ENCODE data around the gene AKAP13.
A peak's percentile ranks its signal among the peaks of the same experiment; 100 is the strongest.

Gene AKAP13

GRCh38 chr15:85542895-85543331, 162.5 kb downstream of the AKAP13 start:
- DNase-seq = peak; percentile 11

DNA sequence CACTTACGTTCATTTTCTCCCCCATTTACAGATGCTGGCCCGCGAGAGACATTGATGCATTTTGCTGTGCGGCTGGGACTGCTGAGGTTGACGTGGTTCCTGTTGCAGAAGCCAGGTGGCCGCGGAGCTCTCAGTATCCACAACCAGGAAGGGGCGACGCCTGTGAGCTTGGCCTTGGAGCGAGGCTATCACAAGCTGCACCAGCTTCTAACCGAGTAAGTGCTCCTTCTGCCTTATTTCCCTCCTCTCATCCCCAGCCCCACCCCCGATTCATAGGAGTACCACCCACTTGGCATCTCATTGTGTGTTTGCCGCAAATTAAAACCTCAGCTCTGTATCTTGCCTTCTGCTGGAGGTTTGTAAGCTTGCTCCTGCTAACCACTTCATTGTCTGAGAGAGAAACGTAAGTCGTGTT, 163.3 kb downstream of the AKAP13 start:
- peak; percentile 13 for DNase-seq

DNA sequence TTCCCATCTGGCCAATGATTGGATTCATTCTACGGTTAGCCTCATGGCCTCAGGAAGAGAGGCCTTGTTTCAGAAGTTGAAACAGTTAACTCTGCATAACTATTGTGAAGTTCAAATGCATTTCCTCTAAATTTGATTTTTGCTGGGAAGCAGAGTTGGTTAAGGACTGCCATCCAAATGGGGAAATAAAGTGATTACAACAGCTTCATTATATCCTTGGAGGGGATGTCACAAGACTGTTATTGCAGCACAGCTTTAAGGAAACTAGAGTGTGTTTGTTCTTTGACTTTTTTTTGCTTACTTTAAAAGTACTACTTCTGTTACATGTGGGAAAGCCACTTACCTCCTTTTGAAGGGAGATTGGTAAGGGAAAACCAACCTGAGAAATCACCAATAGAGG, 164.8 kb downstream of the AKAP13 start:
- DNase-seq = no peak

- DNase-seq = no peak
These were observed 165.3 kb downstream of the AKAP13 start for GRCh38 chr15:85545752-85546151.

DNA sequence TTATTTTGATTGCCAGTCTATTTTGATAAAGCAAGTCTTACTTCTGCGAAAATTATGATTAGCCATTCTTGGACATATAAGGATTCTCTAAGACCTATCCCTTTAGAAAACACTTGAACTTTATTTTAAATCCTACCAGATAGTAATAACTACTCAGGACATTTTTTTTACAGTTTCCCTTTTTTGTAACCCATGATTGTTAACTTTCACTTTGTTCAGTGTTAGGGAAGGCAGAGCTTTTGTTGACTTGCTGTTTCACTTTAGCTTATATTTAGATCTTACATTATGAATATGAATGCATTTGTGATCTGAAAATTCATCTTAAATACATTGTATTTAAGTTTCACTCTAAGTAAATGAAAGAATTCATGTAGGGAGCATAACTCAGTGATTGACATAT, 167.0 kb downstream of the AKAP13 start:
- DNase-seq = no peak

DNA sequence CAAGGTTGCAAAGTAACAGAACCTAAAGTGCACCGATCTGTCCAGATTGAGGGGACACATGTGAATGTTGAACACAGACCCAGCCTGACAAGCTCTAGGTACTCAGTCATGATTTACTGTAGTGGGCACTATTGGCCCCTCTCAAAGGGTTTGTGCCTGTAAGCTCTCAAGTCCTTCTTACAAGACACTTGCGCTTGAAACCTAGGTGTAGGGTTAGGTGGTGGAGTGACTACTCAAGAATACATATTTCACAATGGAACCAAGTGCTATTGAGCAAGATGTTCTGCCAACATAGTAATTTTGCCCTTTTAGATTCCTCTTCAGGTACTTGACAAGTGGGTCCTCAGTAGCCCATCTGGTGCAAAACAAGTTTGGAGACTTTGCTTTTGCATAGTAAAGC, 169.9 kb downstream of the AKAP13 start:
- no peak for DNase-seq

- DNase-seq = no peak
These were observed 170.9 kb downstream of the AKAP13 start for GRCh38 chr15:85551221-85551832.

DNA sequence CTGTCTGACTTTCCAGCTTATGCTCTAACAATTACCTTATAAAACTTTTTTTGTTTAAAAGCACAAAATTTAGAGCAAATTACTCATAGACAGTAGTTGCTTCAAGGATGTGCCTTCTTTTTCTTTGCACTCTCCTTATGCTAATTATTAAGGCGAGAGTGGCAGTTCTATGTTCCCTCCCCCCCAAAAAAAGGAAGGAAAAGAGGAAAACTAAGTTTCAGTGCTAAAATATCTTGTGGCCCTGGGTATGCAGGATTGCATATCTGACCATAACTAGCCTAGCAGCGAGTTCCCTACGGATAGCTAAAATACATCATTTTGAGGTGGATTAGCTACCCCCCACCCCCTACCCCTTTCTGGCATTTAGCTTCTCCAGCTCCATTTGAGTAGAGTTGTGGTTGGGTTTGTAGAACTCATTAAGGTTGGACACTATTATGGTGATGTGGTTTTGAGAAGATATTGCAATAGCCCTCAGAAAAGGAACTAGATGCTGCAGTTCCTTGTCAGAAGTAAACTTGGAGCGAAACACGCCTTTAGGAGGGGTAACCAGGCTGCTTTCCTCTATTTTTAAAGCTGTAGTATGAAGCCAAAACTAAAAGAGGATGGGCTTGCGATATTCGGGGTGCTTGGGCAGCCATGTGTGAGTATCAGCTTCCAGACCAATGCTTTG, 174.6 kb downstream of the AKAP13 start:
- DNase-seq = no peak

DNA sequence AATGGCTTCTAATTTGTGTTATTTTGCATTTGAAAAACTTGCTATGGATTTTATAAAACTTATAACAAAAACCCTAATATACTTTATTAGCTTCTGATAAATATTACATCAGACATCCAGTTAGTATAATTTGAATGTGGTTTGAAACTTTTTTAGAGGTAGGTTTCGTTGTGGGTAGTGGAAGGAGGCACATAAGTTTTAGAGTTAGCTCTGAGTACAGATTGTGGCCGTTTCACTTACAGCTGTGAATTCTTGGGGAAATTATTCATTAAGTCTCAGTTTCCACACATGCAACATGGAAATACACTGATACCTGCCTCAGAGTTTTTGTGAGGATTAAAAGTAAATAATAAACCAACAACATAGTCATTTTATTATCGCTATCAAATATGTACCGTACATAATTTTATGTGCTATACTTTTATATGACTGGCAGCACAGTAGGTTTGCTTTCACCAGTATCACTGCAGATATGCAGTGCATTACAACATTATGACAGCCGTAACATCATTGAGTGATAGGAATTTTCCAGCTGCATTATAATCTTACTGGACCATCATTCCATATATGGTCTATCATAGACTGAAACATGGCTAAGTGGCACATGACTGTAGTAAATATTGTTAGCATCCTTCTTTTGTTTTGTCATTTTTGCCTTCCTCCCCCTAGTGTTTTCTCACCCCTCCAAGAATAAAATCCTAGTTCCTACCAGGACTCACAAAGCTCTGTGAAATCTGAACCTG, 175.6 kb downstream of the AKAP13 start:
- no peak for DNase-seq

DNA sequence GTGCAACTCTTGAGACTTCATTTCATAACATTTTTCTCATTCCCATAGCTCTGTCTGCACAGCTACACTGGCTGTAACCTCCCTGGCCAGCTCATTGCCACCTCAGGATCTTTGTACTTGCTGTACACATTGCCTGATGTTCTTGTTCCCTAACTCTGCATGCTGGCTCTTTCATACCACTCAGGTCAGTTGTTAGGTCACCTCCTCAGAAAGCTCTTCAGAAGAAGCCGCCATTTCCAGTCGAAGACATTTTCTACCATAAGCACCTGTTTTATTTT, 176.2 kb downstream of the AKAP13 start:
- DNase-seq = no peak

GRCh38 chr15:85557385-85557784, 177.0 kb downstream of the AKAP13 start:
- no peak for DNase-seq

- DNase-seq = no peak
These were observed 178.4 kb downstream of the AKAP13 start for GRCh38 chr15:85558848-85559247.

GRCh38 chr15:85559530-85559929, 179.1 kb downstream of the AKAP13 start:
- DNase-seq = no peak

DNA sequence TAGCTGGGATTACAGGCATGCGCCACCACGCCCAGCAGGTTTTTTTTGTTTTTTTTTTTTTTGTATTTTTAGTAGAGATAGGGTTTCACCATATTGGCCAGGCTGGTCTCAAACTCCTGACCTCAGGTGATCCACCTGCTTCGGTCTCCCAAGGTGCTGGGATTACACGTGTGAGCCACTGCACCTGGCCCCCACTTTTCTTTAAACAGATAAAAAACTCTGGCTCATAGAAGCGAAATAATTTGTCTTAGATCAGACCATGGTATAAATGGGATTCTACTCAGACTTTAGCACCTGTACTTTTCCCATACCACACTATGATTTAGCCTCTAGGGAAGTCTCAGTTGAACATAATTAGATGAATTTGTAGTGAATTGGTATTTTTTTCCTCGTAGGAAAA, 182.4 kb downstream of the AKAP13 start:
- DNase-seq = no peak

- no peak for DNase-seq
These were observed 182.9 kb downstream of the AKAP13 start for GRCh38 chr15:85563328-85563727.

DNA sequence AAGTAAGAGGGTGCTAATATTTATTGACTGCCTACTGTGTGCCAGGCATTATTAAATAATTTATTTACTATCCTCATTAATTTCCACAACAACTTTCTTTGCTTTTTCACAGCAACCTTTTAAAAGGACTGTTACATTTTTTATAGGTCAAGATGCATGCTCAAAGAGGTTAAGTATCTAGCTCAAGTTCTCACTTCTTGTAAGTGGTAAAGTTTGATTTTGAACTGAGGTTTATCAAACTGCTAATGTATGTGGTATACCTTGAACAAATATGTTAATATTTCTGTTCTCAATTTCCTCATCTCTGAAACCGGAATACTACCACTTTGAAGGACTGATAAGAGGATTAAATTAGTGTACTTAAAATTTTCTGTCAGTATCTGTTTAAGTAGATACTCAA, 183.3 kb downstream of the AKAP13 start:
- DNase-seq = no peak

DNA sequence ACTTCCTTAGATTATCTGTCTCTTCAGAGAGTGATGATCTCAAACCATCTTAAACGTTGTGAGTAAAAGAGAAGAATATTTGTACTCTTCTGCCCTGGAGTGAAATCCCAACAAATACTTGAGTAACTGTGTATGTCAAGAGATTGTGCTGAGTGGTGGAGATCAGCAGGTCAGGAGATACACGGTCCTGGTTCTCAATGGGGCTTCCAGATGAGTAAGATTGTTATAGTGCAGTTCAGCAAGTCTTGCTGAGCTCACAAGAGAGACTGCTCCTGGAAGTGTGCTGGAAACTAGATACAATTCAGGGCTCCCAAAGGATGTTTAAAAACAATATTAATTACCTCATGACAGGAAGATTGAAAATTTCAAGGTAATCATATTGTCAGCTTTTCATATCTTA, 184.3 kb downstream of the AKAP13 start:
- no peak for DNase-seq

DNA sequence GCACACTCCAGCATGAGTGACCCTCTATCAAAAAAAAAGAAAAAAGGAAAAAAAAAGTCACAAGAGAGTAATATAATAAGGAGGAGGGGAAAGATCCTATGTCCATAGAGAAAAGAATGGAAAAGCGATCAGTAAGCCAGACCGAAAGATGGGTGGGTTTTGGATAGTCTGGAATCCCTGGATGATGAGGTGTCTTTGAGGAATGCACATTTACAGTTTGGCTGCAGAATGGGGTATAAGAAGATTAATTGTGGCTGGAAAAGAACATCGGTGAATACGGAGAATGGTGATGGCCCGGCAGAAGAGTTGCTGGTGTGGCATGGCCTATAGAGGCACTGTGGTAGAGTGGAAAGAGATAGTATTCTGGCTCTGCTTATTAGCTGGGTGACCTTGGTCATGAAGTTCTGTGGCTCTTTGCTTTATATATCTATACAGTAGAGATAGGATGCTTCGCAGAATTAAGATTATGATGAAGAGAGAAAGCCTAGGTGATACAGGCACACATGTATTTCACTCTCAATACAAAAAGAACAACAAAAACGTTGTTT, 187.9 kb downstream of the AKAP13 start:
- no peak for DNase-seq

DNA sequence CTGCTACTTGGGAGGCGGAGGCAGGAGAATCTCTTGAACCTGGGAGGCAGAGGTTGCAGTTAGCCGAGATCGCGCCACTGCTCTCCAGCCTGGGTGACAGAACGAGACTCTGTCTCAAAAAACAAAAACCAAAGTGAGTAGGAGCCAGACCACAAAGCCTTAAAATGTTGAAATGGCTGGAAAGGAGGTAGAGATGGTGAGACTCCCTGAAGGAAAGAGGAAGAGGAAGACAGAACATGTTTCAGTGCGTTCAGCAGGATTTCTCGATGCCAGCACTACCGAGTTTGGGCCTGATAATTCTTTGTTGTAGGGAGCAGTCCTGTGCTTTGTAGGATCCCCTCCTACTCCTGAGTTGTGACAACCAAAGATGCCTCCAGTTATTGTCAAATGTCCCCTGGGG, 189.9 kb downstream of the AKAP13 start:
- no peak for DNase-seq

- DNase-seq = no peak
These were observed 191.4 kb downstream of the AKAP13 start for GRCh38 chr15:85571780-85572179.

DNA sequence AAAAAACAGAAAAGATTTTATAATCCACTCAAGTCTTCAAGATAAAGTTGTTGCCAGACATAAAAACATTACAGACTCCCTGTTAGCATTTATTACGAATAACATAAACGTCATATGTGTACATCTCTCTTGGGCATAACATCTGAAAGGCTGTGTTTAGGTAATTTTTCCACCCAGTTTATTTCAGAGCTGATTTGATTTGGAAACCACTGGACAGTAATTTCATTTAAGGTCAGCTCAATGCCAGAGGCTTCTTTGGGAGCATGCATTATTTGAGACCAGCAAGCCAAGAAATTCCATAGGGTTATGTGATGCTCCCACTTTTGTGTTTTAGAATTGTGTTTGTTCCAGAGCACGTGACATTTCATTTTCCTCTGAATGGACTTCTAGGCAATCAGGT, 196.0 kb downstream of the AKAP13 start:
- no peak for DNase-seq

GRCh38 chr15:85578941-85579701, 198.7 kb downstream of the AKAP13 start:
- DNase-seq = no peak

DNA sequence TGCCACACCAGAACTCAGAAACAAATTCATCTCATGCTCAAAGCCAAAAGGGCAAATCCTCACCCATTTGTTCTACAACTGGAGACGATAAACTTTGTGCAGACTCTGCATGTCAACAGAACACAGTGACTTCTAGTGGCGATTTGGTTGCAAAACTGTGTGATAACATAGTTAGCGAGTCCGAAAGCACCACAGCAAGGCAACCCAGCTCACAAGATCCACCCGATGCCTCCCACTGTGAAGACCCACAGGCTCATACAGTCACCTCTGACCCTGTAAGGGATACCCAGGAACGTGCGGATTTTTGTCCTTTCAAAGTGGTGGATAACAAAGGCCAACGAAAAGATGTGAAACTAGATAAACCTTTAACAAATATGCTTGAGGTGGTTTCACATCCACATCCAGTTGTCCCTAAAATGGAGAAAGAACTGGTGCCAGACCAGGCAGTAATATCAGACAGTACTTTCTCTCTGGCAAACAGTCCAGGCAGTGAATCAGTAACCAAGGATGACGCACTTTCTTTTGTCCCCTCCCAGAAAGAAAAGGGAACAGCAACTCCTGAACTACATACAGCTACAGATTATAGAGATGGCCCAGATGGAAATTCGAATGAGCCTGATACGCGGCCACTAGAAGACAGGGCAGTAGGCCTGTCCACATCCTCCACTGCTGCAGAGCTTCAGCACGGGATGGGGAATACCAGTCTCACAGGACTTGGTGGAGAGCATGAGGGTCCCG, 199.7 kb downstream of the AKAP13 start:
- no peak for DNase-seq

Measured in NCI-H1092 treated with DMSO at 0.1 percent for 48 hours (cell line).